ENCODE results near the gene MMP28.

DNA sequence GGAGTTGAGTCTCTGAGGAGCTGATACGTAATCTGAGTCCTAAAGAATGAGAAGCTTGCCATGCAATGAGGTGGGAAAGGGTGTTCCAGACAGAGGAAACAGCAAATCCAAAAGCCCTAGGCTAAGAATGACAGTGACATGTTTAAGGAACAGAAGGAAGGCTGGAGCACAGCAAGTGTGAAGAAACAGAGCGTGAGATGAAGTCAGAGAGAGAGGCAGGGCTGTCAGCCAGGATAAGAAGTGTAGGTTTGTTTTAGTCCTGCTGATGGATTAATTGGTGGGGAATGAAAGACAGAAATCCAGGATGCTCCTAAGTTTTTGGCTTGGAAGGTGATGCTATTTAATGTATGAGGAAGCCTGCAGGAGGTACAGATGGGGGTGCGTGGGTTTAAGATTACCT lies 14.5 kb downstream of the MMP28 start:
- TF ChIP-seq FOXK2 (IDR thresholded peaks at IDR 0.05) (no peak), ELF4 (IDR thresholded peaks at IDR 0.05) (no peak), ARNT (IDR thresholded peaks at IDR 0.05) (no peak), SP1 (IDR thresholded peaks at IDR 0.05) (no peak), SUZ12 (IDR thresholded peaks at IDR 0.05) (no peak), FOXA1 (IDR thresholded peaks at IDR 0.05) (no peak), FOXM1 (IDR thresholded peaks at IDR 0.05; ENCODE audit: borderline replicate concordance) (no peak), TARDBP (IDR thresholded peaks at IDR 0.05) (no peak), ZNF384 (IDR thresholded peaks at IDR 0.05) (no peak), CTBP1 (IDR thresholded peaks at IDR 0.05; ENCODE audit: borderline replicate concordance) (no peak), BHLHE40 (IDR thresholded peaks at IDR 0.05; ENCODE audit: borderline replicate concordance) (no peak), HDGF (IDR thresholded peaks at IDR 0.05; ENCODE audit: borderline replicate concordance) (no peak), NFRKB (IDR thresholded peaks at IDR 0.05) (no peak)
- TF ChIP-seq, protein P1, sequence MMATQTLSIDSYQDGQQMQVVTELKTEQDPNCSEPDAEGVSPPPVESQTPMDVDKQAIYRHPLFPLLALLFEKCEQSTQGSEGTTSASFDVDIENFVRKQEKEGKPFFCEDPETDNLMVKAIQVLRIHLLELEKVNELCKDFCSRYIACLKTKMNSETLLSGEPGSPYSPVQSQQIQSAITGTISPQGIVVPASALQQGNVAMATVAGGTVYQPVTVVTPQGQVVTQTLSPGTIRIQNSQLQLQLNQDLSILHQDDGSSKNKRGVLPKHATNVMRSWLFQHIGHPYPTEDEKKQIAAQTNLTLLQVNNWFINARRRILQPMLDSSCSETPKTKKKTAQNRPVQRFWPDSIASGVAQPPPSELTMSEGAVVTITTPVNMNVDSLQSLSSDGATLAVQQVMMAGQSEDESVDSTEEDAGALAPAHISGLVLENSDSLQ (IDR thresholded peaks at IDR 0.05): no peak
